Measurements from ENCODE around the gene ANK2. TPM values are rescaled to one million over a fixed set of nuclear protein-coding genes. Genes with fewer than 3 reads are reported as not detected.

The ANK2 gene
- total RNA-seq, 1 donor = 79.6 TPM

GRCh38 chr4:113073451-113074005 is 24.1 kb downstream of the ANK2 start:
- H3K9me3 ChIP-seq (ENCODE audit: low read depth, low read length) = no peaks in the 10 kb centered on the region
- TF ChIP-seq, protein P1, sequence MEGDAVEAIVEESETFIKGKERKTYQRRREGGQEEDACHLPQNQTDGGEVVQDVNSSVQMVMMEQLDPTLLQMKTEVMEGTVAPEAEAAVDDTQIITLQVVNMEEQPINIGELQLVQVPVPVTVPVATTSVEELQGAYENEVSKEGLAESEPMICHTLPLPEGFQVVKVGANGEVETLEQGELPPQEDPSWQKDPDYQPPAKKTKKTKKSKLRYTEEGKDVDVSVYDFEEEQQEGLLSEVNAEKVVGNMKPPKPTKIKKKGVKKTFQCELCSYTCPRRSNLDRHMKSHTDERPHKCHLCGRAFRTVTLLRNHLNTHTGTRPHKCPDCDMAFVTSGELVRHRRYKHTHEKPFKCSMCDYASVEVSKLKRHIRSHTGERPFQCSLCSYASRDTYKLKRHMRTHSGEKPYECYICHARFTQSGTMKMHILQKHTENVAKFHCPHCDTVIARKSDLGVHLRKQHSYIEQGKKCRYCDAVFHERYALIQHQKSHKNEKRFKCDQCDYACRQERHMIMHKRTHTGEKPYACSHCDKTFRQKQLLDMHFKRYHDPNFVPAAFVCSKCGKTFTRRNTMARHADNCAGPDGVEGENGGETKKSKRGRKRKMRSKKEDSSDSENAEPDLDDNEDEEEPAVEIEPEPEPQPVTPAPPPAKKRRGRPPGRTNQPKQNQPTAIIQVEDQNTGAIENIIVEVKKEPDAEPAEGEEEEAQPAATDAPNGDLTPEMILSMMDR (IDR thresholded peaks at IDR 0.05; ENCODE audit: extremely low read depth, low read depth, low read length) = no peak

GRCh38 chr4:113077575-113077974 is 28.1 kb downstream of the ANK2 start:
- H3K27ac ChIP-seq (ENCODE audit: low read depth, low read length) = no peak overlapping the region
- H3K79me2 ChIP-seq (ENCODE audit: insufficient read depth, low read length) = no peaks in the 10 kb centered on the region
- H3K4me3 ChIP-seq (ENCODE audit: insufficient read depth, low read length) = no peak overlapping the region
- H4K20me1 ChIP-seq (ENCODE audit: insufficient read depth, low read length) = no peaks in the 10 kb centered on the region
- no peaks in the 10 kb centered on the region for H3K9me3 ChIP-seq (ENCODE audit: low read depth, low read length)
- no peaks in the 10 kb centered on the region for H3K36me3 ChIP-seq (ENCODE audit: insufficient read depth, low read length)
- TF ChIP-seq, protein P1 (IDR thresholded peaks at IDR 0.05; ENCODE audit: extremely low read depth, low read depth, low read length) = no peak
- H2AFZ ChIP-seq (ENCODE audit: low read length) = no peak overlapping the region
- no peak overlapping the region for H3K4me2 ChIP-seq (ENCODE audit: insufficient read depth, low read length)
- no peaks in the 10 kb centered on the region for H3K27me3 ChIP-seq (ENCODE audit: insufficient read depth, low read length)
- H3K4me1 ChIP-seq (ENCODE audit: insufficient read depth, low read length) = no peaks in the 10 kb centered on the region
- no peak for DNase-seq (ENCODE audit: insufficient read length, low spot score, missing footprints)

More at GRCh38 chr4:113073451-113074005, 24.1 kb downstream of the ANK2 start:
- Histone ChIP-seq H3K4me2 (ENCODE audit: insufficient read depth, low read length) (no peak overlapping the region), H3K4me1 (ENCODE audit: insufficient read depth, low read length) (peaks cover 9% of the 10 kb centered on the region), H3K79me2 (ENCODE audit: insufficient read depth, low read length) (no peaks in the 10 kb centered on the region), H3K4me3 (ENCODE audit: insufficient read depth, low read length) (no peak overlapping the region), H4K20me1 (ENCODE audit: insufficient read depth, low read length) (no peaks in the 10 kb centered on the region), H3K36me3 (ENCODE audit: insufficient read depth, low read length) (no peaks in the 10 kb centered on the region), H3K27ac (ENCODE audit: low read depth, low read length) (no peak overlapping the region), H2AFZ (ENCODE audit: low read length) (no peak overlapping the region), H3K27me3 (ENCODE audit: insufficient read depth, low read length) (no peaks in the 10 kb centered on the region)
- DNase-seq (ENCODE audit: insufficient read length, low spot score, missing footprints) = no peak

- H2AFZ ChIP-seq (ENCODE audit: low read length) = no peak overlapping the region
- no peak overlapping the region for H3K4me2 ChIP-seq (ENCODE audit: insufficient read depth, low read length)
- no peaks in the 10 kb centered on the region for H3K27me3 ChIP-seq (ENCODE audit: insufficient read depth, low read length)
- H3K36me3 ChIP-seq (ENCODE audit: insufficient read depth, low read length) = no peaks in the 10 kb centered on the region
- DNase-seq (ENCODE audit: insufficient read length, low spot score, missing footprints) = no peak
- no peaks in the 10 kb centered on the region for H3K79me2 ChIP-seq (ENCODE audit: insufficient read depth, low read length)
- no peak overlapping the region for H3K4me3 ChIP-seq (ENCODE audit: insufficient read depth, low read length)
- H4K20me1 ChIP-seq (ENCODE audit: insufficient read depth, low read length) = no peaks in the 10 kb centered on the region
- TF ChIP-seq, protein P1 (IDR thresholded peaks at IDR 0.05; ENCODE audit: extremely low read depth, low read depth, low read length) = no peak
- no peaks in the 10 kb centered on the region for H3K9me3 ChIP-seq (ENCODE audit: low read depth, low read length)
- no peaks in the 10 kb centered on the region for H3K4me1 ChIP-seq (ENCODE audit: insufficient read depth, low read length)
- H3K27ac ChIP-seq (ENCODE audit: low read depth, low read length) = no peak overlapping the region
Measured at GRCh38 chr4:113078066-113078465, 28.6 kb downstream of the ANK2 start.

- Histone ChIP-seq H3K4me1 (ENCODE audit: insufficient read depth, low read length) (no peaks in the 10 kb centered on the region), H2AFZ (ENCODE audit: low read length) (no peak overlapping the region), H4K20me1 (ENCODE audit: insufficient read depth, low read length) (no peaks in the 10 kb centered on the region), H3K27ac (ENCODE audit: low read depth, low read length) (no peak overlapping the region), H3K79me2 (ENCODE audit: insufficient read depth, low read length) (no peaks in the 10 kb centered on the region), H3K27me3 (ENCODE audit: insufficient read depth, low read length) (no peaks in the 10 kb centered on the region), H3K4me3 (ENCODE audit: insufficient read depth, low read length) (no peak overlapping the region), H3K9me3 (ENCODE audit: low read depth, low read length) (no peaks in the 10 kb centered on the region), H3K4me2 (ENCODE audit: insufficient read depth, low read length) (no peak overlapping the region), H3K36me3 (ENCODE audit: insufficient read depth, low read length) (no peaks in the 10 kb centered on the region)
- TF ChIP-seq, protein P1 (IDR thresholded peaks at IDR 0.05; ENCODE audit: extremely low read depth, low read depth, low read length) = no peak
- no peak for DNase-seq (ENCODE audit: insufficient read length, low spot score, missing footprints)
Measured at GRCh38 chr4:113080050-113080449, 30.6 kb downstream of the ANK2 start.
